ENCODE data around the gene PHLDA3. TPM values are rescaled to one million over a fixed set of nuclear protein-coding genes. Genes with fewer than 3 reads are reported as not detected.

PHLDA3 gene
- total and polyA plus RNA-seq, 2 of the 4 experiments (the other 2 are of a cell fraction) = 41.6 to 102 TPM

DNA sequence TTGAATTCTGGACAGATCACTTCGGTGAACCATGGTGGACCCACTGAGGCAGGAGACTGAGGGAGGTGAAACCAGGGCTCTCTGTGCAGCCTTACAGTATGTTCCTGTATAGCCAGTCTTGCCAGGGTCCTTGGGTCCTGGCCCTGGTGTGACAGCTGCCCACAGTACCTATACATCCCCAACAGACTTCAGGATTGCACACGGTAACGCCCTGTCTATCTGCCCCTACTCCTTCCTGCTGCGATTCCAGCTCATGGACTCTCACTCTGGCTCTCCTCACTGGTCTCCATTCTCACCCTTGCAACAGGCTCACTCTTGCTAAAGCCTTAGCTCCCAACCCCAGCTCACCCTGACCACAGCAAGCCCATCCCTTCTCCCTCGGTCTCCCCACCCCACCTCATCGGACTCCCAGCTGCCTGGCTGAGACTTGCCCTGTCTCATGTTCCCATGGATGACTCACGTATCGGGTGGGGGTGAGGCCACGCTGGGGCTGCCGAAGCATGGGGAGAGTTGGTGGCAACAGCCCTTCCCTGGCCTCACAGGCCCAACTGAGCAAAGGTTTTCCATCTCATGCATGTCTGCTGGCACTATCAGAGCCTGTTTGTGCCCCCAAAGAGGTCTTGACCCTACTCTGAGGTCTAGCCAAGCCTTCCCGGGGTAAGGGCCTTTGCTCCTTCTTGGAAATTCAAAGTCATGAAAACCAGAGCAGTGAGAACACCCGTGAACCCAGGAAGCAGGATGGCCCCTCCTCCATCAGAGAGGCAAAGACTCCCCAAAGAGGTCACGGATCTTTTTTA lies 7.1 kb downstream of the PHLDA3 start (continued):
- no peak for TF ChIP-seq RAD21 (IDR thresholded peaks at IDR 0.05; ENCODE audit: low read length)
- no peak; the same call in 1 of the 2 replicates for TF ChIP-seq SMC3 (IDR thresholded peaks at IDR 0.05; ENCODE audit: low read depth, low read length)
- TF ChIP-seq CEBPB (IDR thresholded peaks at IDR 0.05; ENCODE audit: low read depth, low read length) = peak; percentile 80
- peak; percentile 25; the same call in 1 of the 2 replicates for TF ChIP-seq BHLHE40 (IDR thresholded peaks at IDR 0.05; ENCODE audit: low read depth, low read length)
- no peak for TF ChIP-seq RFX5 (IDR thresholded peaks at IDR 0.05; ENCODE audit: low read depth, low read length)
- peak; percentile 52; the same call in 1 of the 2 replicates for TF ChIP-seq CHD1 (IDR thresholded peaks at IDR 0.05; ENCODE audit: low read depth, low read length)
